GM10248 (cell line): ENCODE measurements around the gene POLR3A.

Source experiments
- CTCF ChIA-PET: fragments of 300-600 bp; sonication (Branson Sonifier 250); formaldehyde crosslinking; extraction: SDS; loops from one replicate; lab custom pipeline; 2021; ENCODE audit warnings: antibody characterized with exemption; lab: Yijun Ruan, JAX
- POLR2A ChIA-PET: fragments of 350-650 bp; sonication (Branson Sonifier 250); formaldehyde crosslinking; extraction: SDS; loops from one replicate; lab custom pipeline; 2020; ENCODE audit warnings: antibody characterized with exemption; lab: Yijun Ruan, JAX
- DNase-seq: peaks from one replicate; pipeline ENCODE4 v3.0.0; 2012; ENCODE audit errors: extremely low spot score
- TF ChIP-seq, protein P1 (sequence below): IDR thresholded peaks from 2 replicates; pipeline ENCODE4 v1.5.1; 2012; ENCODE audit warnings: mild to moderate bottlenecking, low read depth; ENCODE audit errors: extremely low read depth, missing control alignments, control extremely low read depth

POLR3A gene

DNA sequence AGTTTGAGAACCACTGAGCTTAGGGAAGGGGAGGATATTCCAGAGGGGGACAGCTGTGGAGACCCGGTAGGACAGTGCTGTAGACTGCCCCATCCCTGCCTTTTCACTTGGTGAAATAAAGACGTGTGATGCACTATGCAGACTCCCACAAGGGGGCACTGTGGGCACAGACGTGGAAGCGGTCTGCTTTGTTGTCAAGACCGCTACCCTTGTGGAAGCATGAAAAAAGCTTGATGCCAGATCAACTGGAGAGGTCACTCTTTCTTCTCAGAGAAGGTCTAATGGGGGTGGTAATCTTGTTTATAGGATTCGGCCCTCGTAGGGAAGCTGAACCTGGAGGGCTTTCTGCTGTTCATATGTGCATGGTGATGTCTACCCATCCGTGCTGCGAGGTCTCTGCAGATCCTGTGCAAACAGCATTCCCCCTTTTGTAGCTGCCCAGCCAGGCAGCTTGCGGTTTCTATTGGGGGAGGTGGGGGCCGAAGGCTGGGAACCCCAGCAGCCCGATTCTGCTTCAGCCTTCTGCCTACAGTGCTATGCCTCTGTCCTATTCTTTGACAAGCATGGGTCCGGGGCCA lies 18.1 kb upstream of the POLR3A start:
- peak; percentile 65 for DNase-seq
- ChIA-PET CTCF (interaction anchor here (0.6 to 7.2 kb wide), 35 partner anchors 8 to 1191 kb away, joined by 3 to 102 read pairs (median 4); partner anchors contain the start of genes POLR3A and RPS24), POLR2A (interaction anchor here (1.0 kb wide), 1 partner anchor 11 kb away, joined by 3 read pairs; no protein-coding TSS in a partner anchor)
- TF ChIP-seq, protein P1, sequence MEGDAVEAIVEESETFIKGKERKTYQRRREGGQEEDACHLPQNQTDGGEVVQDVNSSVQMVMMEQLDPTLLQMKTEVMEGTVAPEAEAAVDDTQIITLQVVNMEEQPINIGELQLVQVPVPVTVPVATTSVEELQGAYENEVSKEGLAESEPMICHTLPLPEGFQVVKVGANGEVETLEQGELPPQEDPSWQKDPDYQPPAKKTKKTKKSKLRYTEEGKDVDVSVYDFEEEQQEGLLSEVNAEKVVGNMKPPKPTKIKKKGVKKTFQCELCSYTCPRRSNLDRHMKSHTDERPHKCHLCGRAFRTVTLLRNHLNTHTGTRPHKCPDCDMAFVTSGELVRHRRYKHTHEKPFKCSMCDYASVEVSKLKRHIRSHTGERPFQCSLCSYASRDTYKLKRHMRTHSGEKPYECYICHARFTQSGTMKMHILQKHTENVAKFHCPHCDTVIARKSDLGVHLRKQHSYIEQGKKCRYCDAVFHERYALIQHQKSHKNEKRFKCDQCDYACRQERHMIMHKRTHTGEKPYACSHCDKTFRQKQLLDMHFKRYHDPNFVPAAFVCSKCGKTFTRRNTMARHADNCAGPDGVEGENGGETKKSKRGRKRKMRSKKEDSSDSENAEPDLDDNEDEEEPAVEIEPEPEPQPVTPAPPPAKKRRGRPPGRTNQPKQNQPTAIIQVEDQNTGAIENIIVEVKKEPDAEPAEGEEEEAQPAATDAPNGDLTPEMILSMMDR, result peak; percentile 90

DNA sequence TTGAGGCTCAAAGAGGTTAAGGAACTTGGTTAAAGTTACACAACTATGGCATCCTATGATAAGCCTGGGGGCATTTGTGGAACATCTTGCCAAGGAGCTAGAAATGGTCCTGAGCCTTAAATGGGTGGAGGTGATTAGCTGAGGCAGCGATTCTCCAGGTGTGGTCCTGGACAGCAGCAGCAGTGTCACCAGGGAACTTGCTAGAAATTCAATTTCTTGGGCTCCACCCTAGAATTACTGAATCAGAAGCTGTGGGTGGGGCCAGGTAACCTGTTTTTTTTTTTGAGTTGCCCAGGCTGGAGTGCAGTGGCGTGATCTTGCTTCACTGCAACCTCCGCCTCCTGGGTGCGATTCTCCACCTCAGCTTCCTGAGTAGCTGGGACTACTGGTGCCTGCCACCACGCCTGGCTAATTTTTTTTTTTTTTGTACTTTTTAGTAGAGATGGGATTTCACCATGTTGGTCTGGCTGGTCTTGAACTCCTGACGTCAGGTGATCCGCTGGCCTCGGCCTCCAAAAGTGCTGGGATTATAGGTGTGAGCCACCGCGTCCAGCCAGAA lies 17.5 kb upstream of the POLR3A start:
- DNase-seq, result no peak
- ChIA-PET CTCF (interaction anchor here (0.9 to 7.2 kb wide), 26 partner anchors 8 to 1192 kb away, joined by 3 to 102 read pairs (median 4); partner anchors contain the start of gene POLR3A), POLR2A (no interaction called here)
- TF ChIP-seq, protein P1, result no peak

DNA sequence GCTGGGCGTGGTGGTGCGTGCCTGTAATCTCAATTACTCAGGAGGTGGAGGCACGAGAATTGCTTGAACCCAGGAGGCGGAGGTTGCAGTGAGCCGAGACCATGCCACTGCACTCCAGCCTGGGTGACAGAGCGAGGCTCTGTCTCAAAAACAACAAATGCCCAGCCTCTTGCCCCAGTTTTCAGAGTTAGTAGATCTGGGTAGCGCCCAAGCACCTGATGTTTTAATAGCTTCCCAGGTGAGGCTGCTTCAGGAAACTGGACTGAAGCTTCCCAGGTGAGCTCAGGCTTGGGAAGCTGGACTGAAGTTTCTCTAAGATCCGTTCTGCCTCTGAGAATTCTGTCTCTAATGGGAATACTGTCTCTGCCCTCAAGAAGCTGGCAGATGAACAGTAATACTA lies 16.5 kb upstream of the POLR3A start:
- POLR2A ChIA-PET, result interaction anchor here (1.7 kb wide), 1 partner anchor 9 kb away, joined by 5 read pairs; no protein-coding TSS in a partner anchor

DNA sequence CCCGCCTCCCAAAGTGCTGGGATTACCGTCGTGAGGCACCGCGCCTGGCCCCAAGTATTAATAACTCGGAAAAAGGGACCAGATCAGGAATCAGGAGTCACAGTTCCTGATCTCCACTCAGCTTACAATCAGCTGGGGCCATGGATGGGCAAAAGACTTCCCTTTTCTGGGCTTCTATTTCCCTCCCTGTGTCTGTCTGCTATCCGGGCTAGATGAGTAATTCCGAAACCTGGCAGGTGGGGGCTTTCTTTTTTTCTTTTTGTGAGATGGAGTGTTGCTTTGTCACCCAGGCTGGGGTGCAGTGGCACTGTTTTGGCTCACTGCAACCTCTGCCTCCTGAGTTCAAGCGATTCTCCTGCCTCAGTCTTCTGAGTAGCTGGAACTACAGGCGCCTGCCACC lies 15.9 kb upstream of the POLR3A start:
- POLR2A ChIA-PET, result interaction anchor here (1.7 kb wide), 1 partner anchor 9 kb away, joined by 5 read pairs; no protein-coding TSS in a partner anchor
- TF ChIP-seq, protein P1, result no peak
- peak; percentile 69 for DNase-seq
- CTCF ChIA-PET, result interaction anchor here (1.1 to 7.2 kb wide), 2 partner anchors 11 to 1151 kb away, joined by 3 to 102 read pairs; no protein-coding TSS in a partner anchor

More for the DNA sequence above, 16.5 kb upstream of the POLR3A start:
- TF ChIP-seq, protein P1, result no peak
- CTCF ChIA-PET, result interaction anchor here (1.3 to 7.2 kb wide), 8 partner anchors 9 to 1157 kb away, joined by 3 to 102 read pairs (median 8); no protein-coding TSS in a partner anchor
- DNase-seq, result no peak

DNA sequence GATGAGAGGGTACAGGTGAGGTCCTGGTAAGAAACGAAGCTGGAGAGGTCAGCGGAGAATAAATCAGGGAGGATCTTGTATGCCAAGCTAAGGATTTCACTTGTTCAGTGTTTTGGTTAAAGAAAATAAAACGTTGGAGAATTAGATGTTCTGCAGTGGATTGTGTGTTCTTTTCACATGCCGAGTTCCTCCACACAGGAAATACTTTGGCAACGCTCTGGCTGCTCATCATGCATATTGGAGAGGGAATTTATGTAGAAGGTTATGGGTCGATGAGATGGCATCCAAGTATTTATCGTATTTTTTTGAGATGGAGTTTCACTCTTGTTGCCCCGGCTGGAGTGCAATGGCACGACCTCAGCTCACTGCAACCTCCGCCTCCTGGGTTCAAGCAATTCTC lies 15.4 kb upstream of the POLR3A start:
- TF ChIP-seq, protein P1, result no peak
- ChIA-PET POLR2A (interaction anchor here (1.7 kb wide), 1 partner anchor 8 kb away, joined by 5 read pairs; no protein-coding TSS in a partner anchor), CTCF (interaction anchor here (1.1 to 7.2 kb wide), 2 partner anchors 11 to 1151 kb away, joined by 3 to 102 read pairs; no protein-coding TSS in a partner anchor)
- no peak for DNase-seq

DNA sequence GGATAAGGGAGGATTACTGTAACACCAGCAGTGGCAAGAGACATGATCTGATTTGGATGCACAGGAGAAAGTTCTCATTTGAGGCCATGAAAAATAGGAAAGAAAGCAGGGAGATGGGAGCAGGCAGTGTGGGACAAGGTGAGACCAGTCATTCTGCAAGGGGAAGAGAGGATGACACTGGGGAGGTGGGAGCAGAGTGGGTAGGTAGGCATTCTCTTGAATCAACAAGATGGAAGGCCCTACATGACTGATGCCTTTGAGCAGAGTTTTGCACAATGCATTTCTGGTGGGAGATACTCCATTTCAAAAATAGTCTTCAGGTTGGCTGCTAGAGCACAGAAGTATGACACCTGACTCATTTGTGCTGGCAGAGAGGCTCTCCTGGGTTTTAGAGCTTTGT lies 14.9 kb upstream of the POLR3A start:
- DNase-seq, result no peak
- TF ChIP-seq, protein P1, result no peak
- ChIA-PET POLR2A (interaction anchor here (1.7 kb wide), 1 partner anchor 8 kb away, joined by 5 read pairs; no protein-coding TSS in a partner anchor), CTCF (interaction anchor here (7.2 kb wide), 1 partner anchor 1152 kb away, joined by 102 read pairs; no protein-coding TSS in a partner anchor)
